ENCODE results near the gene ALLC.
"Not testable (repeated sequence)": the region's sequence is repeated elsewhere in the genome, so short reads cannot be mapped to it uniquely, and the experiment has no call there.

ALLC gene

DNA sequence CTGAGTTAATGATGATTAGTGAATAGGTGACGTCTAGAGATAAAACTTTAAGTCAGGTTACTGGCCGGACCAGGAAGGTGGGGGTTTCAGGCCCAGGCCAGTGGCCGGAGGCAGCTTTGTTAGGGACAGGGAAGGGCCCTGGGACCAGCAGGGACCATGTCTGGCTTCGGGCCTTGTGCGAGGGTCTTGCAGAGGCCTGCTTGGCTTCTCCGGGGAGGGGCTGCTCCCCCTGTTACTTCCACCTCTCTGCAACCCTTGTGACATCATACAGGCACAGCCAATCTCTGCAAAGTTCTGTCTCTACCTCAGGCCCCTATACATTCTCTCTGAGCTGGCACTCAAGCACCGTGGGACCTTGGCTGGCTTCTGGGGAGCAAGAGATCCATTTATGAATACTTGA is at the start of gene ALLC:
Gene ALLC, plus strand, starts transcription at position 320 of the 400 bp plus-strand sequence. CDS start 12,958 bp downstream, outside the sequence.
- no peak for DNase-seq

DNA sequence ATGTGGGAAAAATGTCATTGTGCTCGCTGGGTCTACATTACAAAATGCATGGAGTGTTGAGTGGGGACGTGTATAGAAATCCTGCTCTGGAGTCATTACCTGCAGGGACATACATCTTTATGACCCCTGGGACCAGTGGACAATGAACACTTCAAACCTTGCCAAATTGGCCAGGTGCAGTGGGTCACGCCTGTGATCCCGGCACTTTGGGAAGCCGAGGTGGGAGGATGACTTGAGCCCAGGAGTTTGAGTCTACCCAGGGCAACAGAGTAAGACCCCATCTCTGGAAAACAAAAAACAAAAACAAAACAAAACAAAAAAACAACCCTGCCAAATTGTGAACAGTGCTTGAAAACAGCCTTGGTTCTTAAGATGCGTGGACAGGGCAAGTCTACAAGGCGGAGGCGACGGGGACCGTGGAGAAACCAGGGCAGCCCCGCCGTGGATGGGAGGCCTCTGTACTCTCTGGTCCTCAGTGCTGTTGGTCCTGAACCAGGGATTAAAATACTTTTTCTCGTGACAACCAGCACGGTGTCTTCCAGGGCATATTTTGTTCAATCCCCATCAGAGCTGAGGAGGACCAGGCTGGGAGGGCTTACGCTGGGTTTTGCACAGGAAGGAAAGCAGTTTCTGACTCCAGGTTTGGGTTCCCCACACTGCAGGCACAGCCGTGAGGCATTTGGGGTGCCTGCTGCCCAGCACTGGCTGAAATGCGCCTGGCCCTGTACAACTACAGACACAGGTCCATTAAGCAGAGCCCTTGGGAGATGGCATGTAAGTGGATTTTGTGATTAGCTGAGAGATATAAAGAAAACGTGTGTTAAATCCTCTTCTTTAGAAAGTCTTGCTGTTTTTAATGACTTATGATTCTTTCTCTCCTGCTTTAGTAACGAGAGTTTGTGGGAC is 49.4 kb upstream of the ALLC start:
- no peak for DNase-seq

DNA sequence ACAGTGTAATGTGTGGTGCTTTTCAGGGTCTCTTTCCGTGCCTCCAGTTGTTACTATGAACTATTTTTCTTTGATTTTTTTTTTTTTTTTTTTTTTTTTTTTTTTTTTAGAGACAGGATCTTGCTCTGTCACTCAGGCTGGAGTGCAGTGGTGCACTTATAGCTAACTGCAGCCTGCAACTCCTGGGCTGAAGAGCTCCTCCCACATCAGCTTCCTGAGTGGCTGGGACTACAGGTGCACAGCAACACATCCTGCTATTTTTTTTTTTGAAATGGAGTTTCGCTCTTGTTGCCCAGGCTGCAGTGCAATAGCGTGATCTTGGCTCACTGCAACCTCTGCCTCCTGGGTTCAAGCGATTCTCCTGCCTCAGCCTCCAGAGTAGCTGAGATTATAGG is 48.7 kb upstream of the ALLC start:
- DNase-seq, result peak; percentile 40

DNA sequence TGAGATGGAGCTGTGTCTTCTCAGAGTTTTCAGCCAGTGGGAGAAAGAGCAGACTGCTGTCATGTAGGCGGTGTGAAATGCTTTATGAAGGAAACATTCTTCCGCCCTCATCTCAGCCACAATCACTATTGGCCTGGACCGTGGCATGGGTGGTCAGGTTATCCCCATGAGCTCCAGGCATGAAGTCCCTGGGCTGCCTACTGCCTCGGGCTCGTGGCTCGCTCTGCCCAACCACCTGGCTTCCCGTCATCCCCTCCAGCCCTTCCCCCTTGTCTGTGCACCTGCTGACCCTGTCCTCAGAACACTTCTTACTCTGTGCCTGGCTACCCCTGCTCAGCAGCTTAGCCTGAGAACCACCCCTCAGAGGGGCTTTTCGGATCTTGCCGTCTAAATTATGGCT is 47.6 kb upstream of the ALLC start:
- no peak for DNase-seq

DNA sequence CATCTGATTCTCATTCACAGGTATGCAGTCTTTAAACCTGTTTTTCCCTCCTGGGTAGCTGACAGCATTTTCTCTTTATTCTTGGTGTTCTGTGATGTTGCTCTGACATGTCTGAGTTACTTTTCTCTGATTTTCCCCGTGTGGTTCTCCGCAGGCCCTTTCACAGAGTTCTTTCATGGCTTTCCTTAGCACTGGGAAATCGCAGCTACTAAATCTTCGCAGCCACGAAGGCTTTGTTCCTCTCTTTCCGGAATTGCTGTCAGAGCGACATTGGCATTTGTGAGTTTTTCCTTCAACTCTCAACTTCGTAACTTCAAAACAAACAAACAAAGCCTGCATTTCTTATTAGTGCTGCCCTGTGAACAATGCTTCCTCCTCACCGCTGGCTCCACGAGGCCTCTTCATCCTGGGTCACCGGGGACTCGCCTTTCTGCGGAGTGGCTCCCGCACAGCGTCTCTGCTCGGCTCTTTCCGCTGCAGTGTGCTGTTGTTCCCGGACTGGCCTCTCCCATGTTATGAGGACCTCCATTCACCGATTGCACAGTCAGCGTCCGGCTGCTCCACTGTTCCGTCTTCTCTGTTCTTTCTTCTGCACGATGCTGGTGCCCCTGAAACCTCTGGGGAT is 47.0 kb upstream of the ALLC start:
- no peak for DNase-seq

DNA sequence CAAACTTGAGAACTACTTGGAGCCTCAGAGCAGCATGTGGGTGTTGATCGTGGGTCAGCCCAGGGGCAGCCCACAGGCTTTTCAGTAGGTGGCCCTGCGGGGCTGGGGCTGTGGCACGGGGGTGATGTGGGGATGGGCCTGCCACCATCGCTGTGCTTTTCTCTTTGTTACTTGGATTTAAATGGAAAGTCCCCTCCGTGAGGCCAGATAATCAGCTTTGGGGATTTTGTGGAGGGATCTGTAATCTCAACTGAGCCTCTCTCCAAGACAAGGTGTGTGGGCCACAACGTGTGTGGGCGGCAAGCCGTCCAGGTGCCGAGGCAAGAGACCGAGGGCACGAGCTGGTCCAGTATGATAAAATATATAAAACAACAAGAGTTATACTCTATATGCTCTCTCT is 46.4 kb upstream of the ALLC start:
- no peak for DNase-seq

DNA sequence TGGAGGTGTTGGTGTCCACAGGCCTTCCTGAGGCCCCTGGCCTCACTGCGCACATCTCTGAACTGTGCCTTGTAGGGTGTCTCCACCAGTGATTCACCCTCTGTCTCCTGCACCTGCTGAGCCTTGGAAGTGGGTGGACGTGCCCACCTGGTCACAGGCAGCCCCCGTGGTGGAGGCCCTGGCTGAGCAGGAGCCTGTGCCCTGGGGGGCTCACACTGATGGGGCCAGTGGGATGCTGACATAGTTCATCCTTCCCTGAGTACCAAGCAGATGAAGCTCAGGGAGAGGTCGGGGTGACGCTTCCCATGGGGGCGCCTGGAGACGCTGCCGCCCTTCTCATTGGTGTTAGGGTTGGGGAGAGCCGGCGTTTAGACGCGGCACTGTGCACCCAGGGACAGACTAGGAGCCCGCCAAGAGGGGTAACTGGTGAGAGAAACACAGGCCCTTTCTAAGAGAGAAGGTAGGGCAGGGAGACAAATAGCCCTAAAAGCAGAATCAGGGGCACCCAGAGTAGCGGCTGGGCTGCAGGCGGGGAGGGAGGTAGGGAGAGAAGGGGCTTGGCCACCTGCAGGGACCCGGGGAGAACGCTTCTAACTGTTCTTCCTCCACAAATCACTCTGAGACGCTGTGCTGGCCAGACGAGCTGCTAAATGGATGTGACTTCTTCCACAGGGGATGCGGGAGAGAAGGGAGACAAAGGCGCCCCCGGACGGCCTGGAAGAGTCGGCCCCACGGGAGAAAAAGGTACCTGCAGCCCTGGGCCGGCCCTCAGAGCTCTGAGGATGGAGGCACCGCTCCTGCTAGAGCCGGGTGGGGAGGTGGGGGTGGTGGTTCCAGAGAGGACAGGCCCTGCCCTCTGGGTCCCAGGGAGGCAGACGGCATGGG is 45.1 kb upstream of the ALLC start:
- DNase-seq, result no peak

DNA sequence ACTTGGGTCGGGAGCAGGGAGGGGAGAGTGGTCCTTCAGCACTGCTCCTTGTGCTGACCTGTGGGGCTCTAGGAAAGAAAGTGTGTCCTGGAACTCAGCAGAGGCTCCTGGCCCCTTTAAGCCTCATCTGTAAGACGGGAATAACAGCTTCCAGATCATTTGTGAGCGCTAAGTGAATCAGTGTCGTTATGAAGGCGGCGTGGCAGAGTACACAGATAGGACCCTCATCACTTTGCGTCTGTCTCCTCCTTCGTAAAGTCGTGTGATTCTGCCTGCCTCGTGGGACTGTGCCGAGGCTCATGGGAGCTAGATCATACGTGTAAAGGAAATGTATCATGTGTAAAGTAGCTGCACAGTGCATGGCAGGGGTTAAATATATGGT is 44.5 kb upstream of the ALLC start:
- no peak for DNase-seq

DNA sequence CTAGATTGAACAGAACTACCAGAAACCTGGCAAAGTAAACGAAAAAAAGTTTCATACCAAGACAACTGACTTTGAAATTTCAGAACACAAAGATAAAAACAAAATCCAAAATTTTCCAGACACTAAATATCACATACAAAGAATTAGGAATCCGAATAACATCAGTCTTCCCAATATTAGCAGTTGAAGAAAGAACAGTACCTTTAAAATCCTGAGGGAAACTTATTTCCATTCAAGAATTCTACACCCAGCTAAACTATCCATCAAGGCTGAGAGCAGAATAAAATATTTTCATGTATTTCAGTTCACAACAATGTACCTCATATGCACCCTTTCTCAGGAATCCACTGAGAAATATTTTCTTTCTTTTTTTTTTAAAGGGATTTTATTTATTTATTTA is 43.3 kb upstream of the ALLC start:
- not testable (repeated sequence) for DNase-seq

DNA sequence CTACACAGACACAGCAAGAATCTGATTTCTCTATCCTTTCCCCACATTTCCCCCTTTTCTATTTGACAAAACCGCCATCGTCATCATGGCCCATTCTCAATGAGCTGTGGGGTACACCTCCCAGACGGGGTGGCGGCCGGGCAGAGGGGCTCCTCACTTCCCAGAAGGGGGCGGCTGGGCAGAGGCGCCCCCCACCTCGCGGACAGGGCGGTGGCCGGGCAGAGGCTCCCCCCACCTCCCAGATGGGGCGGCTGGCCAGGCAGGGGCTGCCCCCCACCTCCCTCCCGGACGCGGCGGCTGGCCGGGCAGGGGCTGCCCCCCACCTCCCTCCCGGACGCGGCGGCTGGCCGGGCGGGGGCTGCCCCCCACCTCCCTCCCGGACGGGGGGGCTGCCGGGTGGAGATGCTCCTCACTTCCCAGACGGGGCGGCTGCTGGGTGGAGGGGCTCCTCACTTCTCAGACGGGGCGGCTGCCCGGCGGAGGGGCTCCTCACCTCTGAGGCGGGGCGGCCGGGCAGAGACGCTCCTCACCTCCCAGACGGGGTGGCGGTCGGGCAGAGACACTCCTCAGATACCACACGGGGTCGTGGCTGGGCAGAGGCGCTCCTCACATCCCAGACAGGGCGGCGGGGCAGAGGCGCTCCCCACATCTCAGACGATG is 42.3 kb upstream of the ALLC start:
- not testable (repeated sequence) for DNase-seq

DNA sequence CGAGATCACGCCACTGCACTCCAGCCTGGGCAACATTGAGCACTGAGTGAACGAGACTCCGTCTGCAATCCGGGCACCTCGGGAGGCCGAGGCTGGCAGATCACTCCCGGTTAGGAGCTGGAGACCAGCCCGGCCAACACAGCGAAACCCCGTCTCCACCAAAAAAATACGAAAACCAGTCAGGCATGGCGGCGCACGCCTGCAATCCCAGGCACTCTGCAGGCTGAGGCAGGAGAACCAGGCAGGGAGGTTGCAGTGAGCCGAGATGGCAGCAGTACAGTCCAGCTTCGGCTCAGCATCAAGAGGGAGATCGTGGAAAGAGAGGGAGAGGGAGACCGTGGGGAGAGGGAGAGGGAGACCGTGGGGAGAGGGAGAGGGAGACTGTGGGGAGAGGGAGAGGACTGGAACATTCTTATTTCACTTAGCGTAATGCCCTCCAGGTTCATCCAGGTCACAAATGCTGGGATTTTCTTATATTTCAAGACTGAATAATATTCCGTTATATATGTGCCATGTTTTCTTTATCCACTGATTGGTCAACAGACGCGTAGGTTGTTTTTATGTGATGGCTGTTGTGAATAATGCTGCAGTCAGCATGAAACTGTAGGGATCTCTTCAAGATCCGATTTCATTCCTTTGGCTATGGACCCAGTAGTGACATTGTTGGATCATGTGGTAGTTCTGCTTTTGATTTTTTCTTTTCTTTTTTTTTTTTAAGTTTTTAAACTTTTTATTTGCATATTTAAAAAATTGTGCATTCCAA is 41.4 kb upstream of the ALLC start:
- not testable (repeated sequence) for DNase-seq

DNA sequence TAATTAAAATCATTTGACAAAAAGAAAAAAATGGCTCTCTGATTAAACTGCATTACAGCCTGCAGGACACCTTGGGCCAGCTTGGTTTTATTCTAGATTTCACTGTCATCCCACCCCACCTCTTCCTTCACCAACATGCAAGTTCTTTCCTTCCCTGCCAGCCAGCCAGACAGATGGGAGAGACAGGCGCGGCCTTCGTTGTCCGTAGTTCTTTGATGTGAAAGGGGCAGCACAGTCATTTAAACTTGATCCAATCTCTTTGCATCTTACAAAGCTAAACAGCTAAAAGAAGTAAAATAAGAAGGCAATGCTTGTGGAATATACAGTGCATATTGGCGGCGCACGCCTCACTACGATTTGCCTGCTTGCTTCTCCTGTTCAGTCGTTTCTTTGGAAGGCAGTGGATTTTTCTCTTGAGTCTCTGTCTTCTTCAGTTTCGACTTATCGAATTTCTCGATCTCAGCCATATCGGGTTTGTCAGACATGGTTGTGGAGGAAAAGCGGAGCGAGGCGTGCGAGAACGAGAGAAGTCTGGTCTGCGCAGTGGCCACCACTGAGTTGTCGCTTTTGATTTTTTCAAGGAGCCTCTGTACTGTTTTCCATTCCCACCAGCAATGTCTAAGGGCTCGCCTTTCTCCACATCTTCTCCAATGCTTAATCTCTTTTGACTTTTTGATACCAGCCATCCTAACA is 40.7 kb upstream of the ALLC start:
- DNase-seq, result no peak

DNA sequence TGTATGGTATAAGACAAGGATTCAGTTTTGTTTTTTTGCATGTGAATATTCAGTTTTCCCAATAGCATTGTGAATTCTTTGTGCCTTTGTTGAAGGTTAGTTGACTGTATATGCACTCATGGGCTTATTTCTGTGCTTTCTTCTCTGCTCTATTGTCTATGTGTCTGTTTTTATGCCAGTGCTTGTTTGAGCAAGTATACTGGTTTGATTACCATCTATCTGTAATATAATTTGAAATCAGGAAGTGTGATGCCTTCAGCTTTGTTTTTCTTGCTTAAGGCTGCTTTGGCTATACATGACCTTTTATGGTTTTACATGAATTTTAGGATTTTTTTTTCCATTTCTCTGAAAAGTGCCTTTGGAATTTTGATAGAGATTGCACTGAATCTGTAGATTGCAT is 39.6 kb upstream of the ALLC start:
- DNase-seq, result no peak

DNA sequence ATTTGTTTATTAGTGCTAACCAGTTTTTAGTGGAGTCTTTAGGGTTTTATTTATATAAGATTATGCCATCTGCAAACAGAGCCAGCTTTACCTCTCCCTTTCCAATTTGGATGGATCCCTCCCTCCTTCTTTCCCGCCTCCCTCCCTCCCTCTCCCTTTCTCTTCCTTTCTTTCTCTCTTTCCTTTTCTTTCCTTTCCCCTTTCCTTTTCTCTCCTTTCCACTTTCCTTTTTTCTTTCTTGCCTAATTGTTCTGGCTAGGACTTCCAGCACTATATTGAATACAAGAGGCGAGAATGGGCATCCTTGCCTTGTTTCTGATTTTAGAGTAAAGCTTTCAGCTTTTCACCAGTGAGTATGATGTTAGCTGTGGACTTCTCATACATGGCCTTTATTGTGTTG is 39.0 kb upstream of the ALLC start:
- DNase-seq, result no peak

DNA sequence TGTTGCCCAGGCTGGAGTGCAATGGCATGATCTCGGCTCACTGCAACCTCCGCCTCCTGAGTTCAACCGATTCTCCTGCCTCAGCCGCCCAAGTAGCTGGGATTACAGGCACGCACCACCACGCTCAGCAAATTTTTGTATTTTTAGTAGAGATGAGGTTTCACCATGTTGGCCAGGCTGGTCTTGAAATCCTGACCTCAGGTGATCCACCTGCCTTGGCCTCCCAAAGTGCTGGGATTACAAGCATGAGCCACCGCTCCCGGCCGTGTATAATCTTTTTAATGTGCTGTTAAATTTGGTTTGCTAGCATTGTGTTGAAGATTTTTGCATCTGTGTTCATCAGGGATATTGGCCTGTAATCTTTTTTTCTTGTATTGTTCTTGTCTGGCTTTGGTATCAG is 38.3 kb upstream of the ALLC start:
- DNase-seq, result not testable (repeated sequence)

DNA sequence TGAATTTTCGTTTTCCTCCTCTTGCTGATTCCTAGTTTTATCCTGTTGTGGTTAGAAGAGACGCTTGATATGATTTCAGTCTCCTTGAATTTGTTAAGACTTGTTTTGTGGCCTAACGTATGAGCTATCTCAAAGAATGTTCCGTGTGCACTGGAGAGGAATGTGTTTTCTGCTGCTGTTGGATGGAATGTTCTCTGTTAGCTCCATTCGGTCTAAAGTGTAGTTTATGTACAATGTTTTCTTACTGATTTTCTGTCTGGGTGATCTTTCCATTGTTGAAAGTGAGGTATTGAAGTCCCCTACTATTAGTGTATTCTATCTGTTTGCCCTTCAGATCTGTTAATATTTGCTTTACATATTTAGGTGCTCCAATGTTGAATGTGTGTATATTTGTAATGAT is 37.2 kb upstream of the ALLC start:
- DNase-seq, result no peak

DNA sequence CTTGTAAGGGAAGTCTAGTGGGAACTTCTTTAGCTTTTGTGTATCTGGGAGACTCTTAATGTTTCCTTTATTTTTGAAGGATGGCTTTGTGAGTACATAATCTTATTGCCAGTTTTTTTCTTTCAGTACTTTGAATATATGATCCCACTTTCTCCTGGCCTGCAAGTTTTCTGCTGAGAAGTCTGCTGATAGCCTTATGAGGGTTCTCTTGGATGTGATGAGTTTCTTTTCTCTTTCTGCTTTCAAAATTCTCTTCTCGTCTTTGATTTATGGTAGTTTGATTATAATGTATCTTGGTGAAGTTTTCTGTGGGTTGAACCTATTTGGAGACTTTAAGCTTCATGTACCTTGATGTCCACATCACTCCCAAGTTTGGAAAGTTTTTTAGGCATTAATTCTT is 35.0 kb upstream of the ALLC start:
- no peak for DNase-seq

DNA sequence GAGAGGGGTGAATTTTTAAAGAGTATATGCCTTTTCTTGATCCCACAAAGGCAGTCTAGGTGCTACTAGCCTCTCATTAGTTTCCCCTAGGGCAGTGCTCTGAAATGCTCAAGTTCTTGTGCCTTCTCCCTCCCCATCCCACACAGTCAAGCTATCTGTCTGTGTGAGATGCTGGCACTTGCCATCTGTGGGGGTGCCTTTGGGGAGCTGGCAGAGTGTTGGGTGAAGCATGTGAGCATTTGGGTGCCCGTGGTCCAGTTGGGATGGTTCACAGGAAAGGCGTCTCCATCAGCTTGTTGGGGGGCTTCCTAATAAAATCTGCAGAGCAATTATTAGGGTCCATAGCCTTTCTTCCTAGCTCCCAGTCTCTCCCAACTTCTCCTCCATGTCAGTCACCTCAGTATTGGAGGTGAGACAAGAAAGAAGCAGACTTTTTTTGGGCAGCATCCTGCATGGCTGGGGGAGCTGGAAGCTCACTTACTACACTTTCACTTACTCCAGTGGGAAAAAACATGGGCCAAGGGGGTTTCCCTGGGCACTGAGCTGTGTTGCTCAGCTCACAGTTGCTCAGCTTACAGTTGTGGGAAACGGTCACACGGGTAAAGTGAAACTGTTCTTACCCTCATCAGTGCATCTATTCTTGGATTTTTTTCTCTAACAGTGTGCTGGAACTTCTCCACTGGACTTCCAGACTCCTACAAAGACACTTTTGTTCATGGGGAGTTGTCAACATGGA is 33.8 kb upstream of the ALLC start:
- DNase-seq, result no peak

DNA sequence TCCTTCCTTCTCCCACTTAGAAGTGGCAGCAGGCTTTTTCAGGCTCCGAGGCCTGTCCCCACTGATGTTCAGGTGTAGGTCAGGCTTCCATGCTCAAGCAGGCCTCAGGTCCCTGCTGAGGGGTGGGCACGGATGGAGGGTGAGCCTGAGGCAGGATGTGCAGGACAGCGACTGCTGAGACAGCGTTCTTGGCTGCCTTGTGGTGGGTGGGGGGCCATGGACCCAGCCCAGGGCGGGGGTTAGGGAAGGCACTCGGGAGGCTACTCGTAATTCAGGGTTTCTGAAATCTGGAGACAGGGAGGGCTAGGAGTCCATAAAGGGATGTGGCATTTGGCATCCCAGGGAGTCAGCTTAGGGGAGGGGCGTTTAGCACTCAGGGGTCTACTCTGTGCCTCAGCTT is 32.8 kb upstream of the ALLC start:
- DNase-seq, result no peak

DNA sequence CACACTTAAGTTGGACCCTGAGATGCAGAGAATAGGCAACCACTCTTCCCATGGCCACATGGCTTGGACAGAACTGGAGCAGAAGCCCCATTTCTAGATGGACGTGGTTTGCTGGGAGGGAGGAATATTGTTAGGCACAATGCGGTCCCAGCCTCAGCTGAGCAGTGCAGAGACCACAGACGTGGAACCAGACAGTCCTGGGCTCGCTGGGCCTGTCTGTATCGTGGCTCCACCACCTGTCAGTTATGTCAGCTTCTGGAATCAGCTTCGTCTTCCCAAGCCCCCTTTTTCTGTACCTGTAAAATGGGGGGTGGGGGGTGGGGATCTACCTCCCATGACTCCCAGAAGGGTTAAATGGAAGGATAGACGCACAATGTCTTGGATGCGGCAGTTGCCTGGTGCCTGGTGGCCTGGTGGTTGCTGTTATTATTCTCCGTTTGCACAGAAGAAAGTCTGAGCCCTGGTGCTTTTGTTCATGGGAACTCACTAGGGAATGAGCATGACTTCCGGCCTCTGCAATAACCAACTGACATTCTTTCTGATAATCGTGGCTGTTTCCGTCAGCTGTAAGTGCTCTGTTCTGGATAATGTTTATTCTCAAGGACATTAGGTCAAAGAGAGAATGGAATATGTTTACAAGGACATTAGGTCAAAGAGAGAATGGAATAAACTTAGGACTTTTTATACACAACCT is 31.7 kb upstream of the ALLC start:
- DNase-seq, result no peak
